HepG2 (cell line): Measurements from ENCODE around the gene HPD. TPM values are rescaled to one million over a fixed set of nuclear protein-coding genes. Genes with fewer than 3 reads are reported as not detected.
A peak's percentile ranks its signal among the peaks of the same experiment; 100 is the strongest.

Experiments
- ATF5 ChIP-seq: sonication (generic); formaldehyde crosslinking; IDR thresholded peaks from 2 replicates; pipeline ENCODE4 v1.4.0; 2020; ENCODE audit warnings: mild to moderate bottlenecking, low read depth, missing genetic modification reagents
- BHLHE40 ChIP-seq: IDR thresholded peaks from 2 replicates; pipeline ENCODE4 v1.6.1; 2011; ENCODE audit warnings: low read length, improper control_type of control experiment
- DRAP1 ChIP-seq: IDR thresholded peaks from 2 replicates; pipeline ENCODE4 v1.6.1; 2016; ENCODE audit warnings: missing genetic modification reagents, missing compliant biosample characterization
- EED ChIP-seq: sonication (generic); formaldehyde crosslinking; IDR thresholded peaks from 2 replicates; pipeline ENCODE4 v1.5.0; 2020; ENCODE audit warnings: mild to moderate bottlenecking, missing genetic modification reagents
- HOXA9 ChIP-seq: sonication (generic); formaldehyde crosslinking; IDR thresholded peaks from 2 replicates; pipeline ENCODE4 v1.8.1; 2022; ENCODE audit warnings: missing genetic modification reagents, mild to moderate bottlenecking, moderate library complexity, borderline replicate concordance
- KDM6A ChIP-seq: IDR thresholded peaks from 2 replicates; pipeline ENCODE4 v1.6.1; 2016; ENCODE audit warnings: low read depth
- MED1 ChIP-seq: sonication (generic); formaldehyde crosslinking; IDR thresholded peaks from 2 replicates; pipeline ENCODE4 v1.4.0; 2020; ENCODE audit warnings: missing genetic modification reagents
- MLLT10 ChIP-seq: sonication (generic); formaldehyde crosslinking; IDR thresholded peaks from 2 replicates; pipeline ENCODE4 v1.4.0; 2020; ENCODE audit warnings: missing genetic modification reagents
- NONO ChIP-seq, 2 experiments: fragments of 450-650 bp in 1 of 2; sonication (generic) in 1 of 2; formaldehyde crosslinking in 1 of 2; IDR thresholded peaks in 1 of 2; conservative IDR thresholded peaks in 1 of 2; 2 replicates each; pipeline versions ENCODE4 v1.6.1 to v1.8.0; 2017 to 2022; ENCODE audit warnings: mild to moderate bottlenecking in 1 of 2, missing genetic modification reagents in 1 of 2, moderate library complexity in 1 of 2
- PRMT3 ChIP-seq: sonication (generic); formaldehyde crosslinking; IDR thresholded peaks from 2 replicates; pipeline ENCODE4 v1.8.1; 2022; ENCODE audit warnings: low read depth, mild to moderate bottlenecking, moderate library complexity, missing genetic modification reagents, borderline replicate concordance
- ZFP36L1 ChIP-seq: sonication (generic); formaldehyde crosslinking; IDR thresholded peaks from 2 replicates; pipeline ENCODE4 v1.8.0; 2022; ENCODE audit warnings: mild to moderate bottlenecking, missing genetic modification reagents, moderate library complexity
- ZKSCAN8 ChIP-seq: IDR thresholded peaks from 2 replicates; pipeline ENCODE4 v1.6.1; 2016; ENCODE audit warnings: borderline replicate concordance, missing genetic modification reagents, missing compliant biosample characterization
- ZNF354B ChIP-seq: sonication (generic); formaldehyde crosslinking; IDR thresholded peaks from 2 replicates; pipeline ENCODE4 v1.8.0; 2022; ENCODE audit warnings: mild to moderate bottlenecking, missing genetic modification reagents
- ZNF558 ChIP-seq: sonication (generic); formaldehyde crosslinking; IDR thresholded peaks from 2 replicates; pipeline ENCODE4 v1.9.0; 2022; ENCODE audit warnings: mild to moderate bottlenecking, missing genetic modification reagents, borderline replicate concordance
- ZNF704 ChIP-seq: sonication (generic); formaldehyde crosslinking; IDR thresholded peaks from 2 replicates; pipeline ENCODE4 v1.8.1; 2023; ENCODE audit warnings: mild to moderate bottlenecking, inconsistent platforms, moderate library complexity, missing genetic modification reagents, borderline replicate concordance
- ZSCAN25 ChIP-seq: sonication (generic); formaldehyde crosslinking; IDR thresholded peaks from 2 replicates; pipeline ENCODE4 v1.8.0; 2022; ENCODE audit warnings: mild to moderate bottlenecking, missing genetic modification reagents
- polyA plus RNA-seq, 8 experiments: library from polyadenylated mRNA; depleted of rRNA in 3 of 8; stranded (reverse) in 7 of 8; unstranded in 1 of 8; fragments of >200 nt; fragmentation: Illumina TruSeq in 4 of 8; extraction: Trizol in 4 of 8; gene quantifications; 2 replicates each; pipeline versions ENCODE4 v1.2.1 to v1.2.3, GENCODE V29; 2011 to 2016; ENCODE audit warnings: low read depth in 4 of 8, missing spikeins in 1 of 8, mixed read lengths in 1 of 8; ENCODE audit not compliant: insufficient read depth in 1 of 8
- total RNA-seq, 5 experiments: library from RNA; depleted of rRNA; stranded (reverse); fragments of >200 nt; fragmentation: Illumina TruSeq; extraction: Trizol; gene quantifications; 2 replicates each; pipeline ENCODE4 v1.2.3, GENCODE V29; 2016; ENCODE audit warnings: low read depth in 1 of 5
- TF ChIP-seq, protein P1 (sequence below): sonication (generic); formaldehyde crosslinking; IDR thresholded peaks from 2 replicates; pipeline ENCODE4 v1.5.0; 2020; ENCODE audit warnings: mild to moderate bottlenecking, missing genetic modification reagents
- TF ChIP-seq, protein P2 (sequence below), 2 experiments: sonication (generic) in 1 of 2; formaldehyde crosslinking in 1 of 2; IDR thresholded peaks; 2 replicates each; pipeline versions ENCODE4 v1.5.1 to v1.6.1; 2011 to 2020; ENCODE audit warnings: borderline replicate concordance in 1 of 2, low read depth in 1 of 2, low read length in 1 of 2, mild to moderate bottlenecking in 1 of 2, missing genetic modification reagents in 1 of 2, moderate library complexity in 1 of 2
- TF ChIP-seq, protein P3 (sequence below): sonication (generic); formaldehyde crosslinking; IDR thresholded peaks from 2 replicates; pipeline ENCODE4 v1.5.0; 2020; ENCODE audit warnings: missing genetic modification reagents

Gene HPD
- total and polyA plus RNA-seq, 2 of the 13 experiments (the other 11 are each of a cell fraction or from before 2014, with no cell fraction given): 120 to 195 TPM

DNA sequence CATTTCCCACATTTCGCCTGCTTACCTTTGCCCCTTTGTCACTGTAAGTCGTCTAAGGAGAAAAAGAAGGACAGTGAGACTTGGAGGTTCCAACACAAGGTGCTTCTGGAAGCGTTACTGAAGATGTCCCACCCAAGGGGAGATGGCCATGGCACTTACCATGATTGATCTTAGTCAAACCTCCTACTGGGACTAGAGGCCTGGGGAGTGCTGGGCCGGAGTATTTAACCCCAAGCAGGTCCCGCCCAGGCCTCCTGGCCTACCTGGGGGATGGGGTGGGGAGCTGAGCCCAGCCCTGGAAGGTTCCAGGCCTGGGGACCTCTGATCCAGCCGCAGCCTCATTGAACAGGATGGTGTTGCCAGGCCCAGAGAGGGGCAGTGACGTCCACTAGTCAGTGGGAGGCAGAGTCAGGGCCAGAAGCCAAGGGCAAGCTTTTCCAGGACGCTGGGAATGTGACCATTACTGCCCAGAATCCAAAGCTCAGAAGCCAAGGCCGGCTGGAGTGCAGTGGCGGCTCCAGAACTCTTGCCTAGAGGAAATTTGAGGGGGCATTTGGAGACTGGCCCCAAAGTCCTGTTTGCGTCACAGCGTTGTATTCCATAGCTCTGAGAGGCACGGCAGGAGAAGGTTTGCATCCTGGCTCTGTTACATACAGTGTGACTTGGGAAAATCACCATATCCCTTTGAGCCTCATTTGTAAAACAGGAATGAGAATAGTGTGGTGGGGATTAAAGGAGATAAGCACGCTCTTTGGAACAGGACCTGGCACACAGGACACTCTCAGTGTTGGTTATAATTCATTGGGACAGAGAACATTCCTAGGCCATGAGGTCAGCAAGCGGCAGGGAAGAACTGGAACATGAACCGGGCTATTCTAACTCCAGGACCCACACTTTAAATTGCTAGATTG lies at the start of gene HPD (continued):
- TF ChIP-seq DRAP1 (CRISPR knock-in tag) (peak; percentile 94), MLLT10 (CRISPR knock-in tag) (no peak), KDM6A (CRISPR knock-in tag) (peak; percentile 24; the same call in 1 of the 2 replicates), ZNF354B (no peak), NONO (IDR thresholded peaks at IDR 0.05) (no peak), NONO (CRISPR knock-in tag; conservative IDR thresholded peaks at IDR 0.05) (peak; percentile 67; the same call in 1 of the 2 replicates), EED (CRISPR knock-in tag) (no peak), ZNF558 (CRISPR knock-in tag) (no peak), ZSCAN25 (CRISPR knock-in tag) (peak; percentile 18; the same call in 1 of the 2 replicates), ZFP36L1 (CRISPR knock-in tag) (no peak), ZKSCAN8 (CRISPR knock-in tag) (0 out of 2 replicates have a peak, but pooled peaks have one; percentile 38), HOXA9 (CRISPR knock-in tag) (no peak), ATF5 (no peak), PRMT3 (CRISPR knock-in tag) (no peak), MED1 (CRISPR knock-in tag) (peak; percentile 83), BHLHE40 (no peak), ZNF704 (CRISPR knock-in tag) (no peak)
- TF ChIP-seq, protein P1, sequence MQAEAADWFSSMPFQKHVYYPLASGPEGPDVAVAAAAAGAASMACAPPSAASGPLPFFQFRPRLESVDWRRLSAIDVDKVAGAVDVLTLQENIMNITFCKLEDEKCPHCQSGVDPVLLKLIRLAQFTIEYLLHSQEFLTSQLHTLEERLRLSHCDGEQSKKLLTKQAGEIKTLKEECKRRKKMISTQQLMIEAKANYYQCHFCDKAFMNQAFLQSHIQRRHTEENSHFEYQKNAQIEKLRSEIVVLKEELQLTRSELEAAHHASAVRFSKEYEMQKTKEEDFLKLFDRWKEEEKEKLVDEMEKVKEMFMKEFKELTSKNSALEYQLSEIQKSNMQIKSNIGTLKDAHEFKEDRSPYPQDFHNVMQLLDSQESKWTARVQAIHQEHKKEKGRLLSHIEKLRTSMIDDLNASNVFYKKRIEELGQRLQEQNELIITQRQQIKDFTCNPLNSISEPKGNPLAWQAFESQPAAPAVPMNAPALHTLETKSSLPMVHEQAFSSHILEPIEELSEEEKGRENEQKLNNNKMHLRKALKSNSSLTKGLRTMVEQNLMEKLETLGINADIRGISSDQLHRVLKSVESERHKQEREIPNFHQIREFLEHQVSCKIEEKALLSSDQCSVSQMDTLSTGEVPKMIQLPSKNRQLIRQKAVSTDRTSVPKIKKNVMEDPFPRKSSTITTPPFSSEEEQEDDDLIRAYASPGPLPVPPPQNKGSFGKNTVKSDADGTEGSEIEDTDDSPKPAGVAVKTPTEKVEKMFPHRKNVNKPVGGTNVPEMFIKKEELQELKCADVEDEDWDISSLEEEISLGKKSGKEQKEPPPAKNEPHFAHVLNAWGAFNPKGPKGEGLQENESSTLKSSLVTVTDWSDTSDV (CRISPR knock-in tag): no peak
- TF ChIP-seq, protein P2, sequence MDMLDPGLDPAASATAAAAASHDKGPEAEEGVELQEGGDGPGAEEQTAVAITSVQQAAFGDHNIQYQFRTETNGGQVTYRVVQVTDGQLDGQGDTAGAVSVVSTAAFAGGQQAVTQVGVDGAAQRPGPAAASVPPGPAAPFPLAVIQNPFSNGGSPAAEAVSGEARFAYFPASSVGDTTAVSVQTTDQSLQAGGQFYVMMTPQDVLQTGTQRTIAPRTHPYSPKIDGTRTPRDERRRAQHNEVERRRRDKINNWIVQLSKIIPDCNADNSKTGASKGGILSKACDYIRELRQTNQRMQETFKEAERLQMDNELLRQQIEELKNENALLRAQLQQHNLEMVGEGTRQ (IDR thresholded peaks at IDR 0.05; ENCODE audit: low read depth, low read length): no peak
- TF ChIP-seq, protein P2 (CRISPR knock-in tag; IDR thresholded peaks at IDR 0.05; ENCODE audit: borderline replicate concordance): no peak
- TF ChIP-seq, protein P3, sequence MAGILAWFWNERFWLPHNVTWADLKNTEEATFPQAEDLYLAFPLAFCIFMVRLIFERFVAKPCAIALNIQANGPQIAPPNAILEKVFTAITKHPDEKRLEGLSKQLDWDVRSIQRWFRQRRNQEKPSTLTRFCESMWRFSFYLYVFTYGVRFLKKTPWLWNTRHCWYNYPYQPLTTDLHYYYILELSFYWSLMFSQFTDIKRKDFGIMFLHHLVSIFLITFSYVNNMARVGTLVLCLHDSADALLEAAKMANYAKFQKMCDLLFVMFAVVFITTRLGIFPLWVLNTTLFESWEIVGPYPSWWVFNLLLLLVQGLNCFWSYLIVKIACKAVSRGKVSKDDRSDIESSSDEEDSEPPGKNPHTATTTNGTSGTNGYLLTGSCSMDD: no peak
